GM21390 (cell line): ENCODE data around the gene CACNG1.
"Not testable (repeated sequence)": the region's sequence is repeated elsewhere in the genome, so short reads cannot be mapped to it uniquely, and the experiment has no call there.

Experiments
- ATAC-seq: cut with Tn5 transposase; IDR thresholded peaks from one replicate; pipeline ENCODE4 v1.9.1; 2021; ENCODE audit not compliant: unreplicated experiment

Gene CACNG1

DNA sequence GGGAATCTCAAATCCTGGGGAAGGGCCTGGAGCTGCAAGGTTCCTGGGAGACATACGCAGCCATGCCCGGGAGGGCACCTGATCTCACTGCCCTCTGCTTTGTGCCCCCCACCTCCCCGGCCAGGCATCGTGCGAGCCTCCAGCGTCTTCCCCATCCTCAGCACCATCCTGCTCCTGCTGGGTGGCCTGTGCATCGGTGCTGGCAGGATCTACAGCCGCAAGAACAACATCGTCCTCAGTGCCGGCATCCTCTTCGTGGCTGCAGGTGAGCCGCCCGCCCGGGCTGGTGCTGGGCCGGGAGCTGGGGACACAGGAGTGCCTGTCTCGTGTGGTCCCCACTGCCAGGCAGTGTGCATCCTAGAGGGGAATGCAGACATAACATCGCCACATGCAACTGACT, 19.6 kb upstream of the CACNG1 start:
- ATAC-seq = no peak

DNA sequence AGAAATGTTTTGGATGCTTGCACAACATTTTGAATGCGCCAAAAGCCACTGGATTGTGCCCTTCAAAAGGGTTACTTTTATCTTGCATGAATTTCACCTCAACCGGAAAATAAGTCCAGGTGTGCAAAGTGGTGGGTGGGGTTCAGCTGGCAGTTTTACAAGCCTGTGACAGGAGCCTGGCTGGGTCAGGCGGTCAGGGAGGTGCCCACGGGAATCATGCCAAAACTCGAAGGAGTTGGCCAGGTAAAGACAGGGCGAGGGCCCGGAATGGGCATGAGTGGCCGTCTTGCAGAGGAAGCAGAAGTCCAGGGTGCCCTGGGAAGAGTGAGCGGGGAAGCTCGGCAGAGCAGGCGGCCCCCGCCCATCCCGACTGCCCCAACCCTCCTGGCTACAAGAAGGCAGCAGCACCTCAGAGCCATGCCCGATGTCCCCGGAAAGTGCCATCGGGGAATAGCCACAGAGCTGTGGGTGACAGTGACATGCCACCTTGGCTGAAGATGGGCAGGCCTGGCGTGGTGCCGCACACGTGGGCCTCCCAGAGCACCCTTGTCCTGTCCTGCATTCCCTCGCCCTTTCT, 19.1 kb upstream of the CACNG1 start:
- no peak for ATAC-seq

- no peak for ATAC-seq
Observed at GRCh38 chr17:67026341-67026740, 18.0 kb upstream of the CACNG1 start.

GRCh38 chr17:67027031-67027628, 17.2 kb upstream of the CACNG1 start:
- ATAC-seq = no peak

DNA sequence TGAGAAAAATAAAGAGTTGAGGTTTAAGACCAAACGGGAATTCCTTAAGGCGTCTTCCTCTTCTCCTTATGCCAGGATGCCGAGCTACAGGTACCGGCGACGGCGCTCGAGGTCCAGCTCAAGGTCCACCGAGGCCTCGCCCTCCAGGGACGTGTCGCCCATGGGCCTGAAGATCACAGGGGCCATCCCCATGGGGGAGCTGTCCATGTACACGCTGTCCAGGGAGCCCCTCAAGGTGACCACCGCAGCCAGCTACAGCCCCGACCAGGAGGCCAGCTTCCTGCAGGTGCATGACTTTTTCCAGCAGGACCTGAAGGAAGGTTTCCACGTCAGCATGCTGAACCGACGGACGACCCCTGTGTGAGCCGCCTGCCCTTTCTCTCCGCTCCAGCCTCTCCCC, 13.7 kb upstream of the CACNG1 start:
- no peak for ATAC-seq

DNA sequence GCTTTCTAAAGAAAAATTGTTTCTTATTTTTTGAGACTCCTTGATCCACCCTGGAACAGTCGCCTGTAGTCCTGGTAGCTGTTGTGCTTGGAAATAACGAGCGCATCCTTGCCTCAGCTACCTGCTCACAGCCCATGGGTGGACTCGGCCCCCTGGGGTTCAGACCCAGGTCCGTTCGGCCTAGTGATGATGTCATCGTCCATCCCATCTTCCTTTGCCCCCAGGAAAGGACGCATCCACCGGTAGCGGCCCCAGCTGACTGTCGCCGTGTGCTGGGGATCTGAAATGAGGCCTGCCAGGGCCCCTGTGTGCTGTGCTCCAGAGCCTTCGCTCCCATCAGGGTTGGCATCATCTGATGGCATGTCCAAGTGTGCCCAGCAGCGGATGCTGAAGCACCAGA, 12.0 kb upstream of the CACNG1 start:
- no peak for ATAC-seq

GRCh38 chr17:67032985-67033384, 11.4 kb upstream of the CACNG1 start:
- ATAC-seq = no peak

GRCh38 chr17:67033613-67034012, 10.7 kb upstream of the CACNG1 start:
- no peak for ATAC-seq

DNA sequence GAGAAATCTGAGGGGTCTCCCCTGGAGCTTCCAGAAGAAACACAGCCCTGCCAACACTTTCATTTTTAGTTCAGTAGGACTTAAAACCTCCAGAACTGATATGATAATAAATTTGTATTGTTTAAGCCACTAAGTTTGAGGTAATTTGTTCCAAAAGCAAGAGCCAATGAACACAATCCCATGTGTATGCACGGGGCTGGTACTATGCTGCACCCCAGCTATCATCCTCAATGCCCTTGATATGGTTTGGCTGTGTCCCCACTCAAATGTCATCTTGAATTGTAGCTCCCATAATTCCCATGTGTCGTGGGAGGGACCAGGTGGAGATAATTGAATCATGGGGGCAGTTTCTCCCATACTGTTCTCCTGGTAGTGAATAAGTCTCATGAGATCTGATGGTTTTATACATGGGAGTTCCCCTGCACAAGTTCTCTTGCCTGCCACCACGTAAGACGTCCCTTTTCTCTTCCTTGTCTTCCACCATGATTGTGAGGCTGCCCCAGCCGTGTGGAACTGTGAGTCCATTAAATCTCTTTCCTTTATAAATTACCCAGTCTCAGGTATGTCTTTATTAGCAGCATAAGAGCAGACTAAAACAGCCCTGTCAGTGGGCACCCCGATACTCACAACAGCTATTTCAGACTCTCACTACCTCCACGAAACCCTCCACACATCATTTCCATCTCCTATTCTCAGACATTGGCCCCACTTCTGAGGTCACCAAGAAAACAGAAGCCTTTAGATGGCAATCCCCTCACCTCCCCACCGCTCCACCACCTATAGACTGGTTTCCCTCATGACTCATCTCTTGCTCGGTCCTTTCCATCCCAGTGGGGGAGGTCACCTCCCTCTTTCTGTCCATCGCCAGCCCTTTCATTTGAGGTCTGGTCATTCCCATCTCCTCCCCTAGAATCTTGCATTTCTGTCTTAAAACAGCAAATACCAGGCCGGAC, 8.9 kb upstream of the CACNG1 start:
- peak; percentile 92 for ATAC-seq

GRCh38 chr17:67038861-67039365, 5.4 kb upstream of the CACNG1 start:
- ATAC-seq = no peak

DNA sequence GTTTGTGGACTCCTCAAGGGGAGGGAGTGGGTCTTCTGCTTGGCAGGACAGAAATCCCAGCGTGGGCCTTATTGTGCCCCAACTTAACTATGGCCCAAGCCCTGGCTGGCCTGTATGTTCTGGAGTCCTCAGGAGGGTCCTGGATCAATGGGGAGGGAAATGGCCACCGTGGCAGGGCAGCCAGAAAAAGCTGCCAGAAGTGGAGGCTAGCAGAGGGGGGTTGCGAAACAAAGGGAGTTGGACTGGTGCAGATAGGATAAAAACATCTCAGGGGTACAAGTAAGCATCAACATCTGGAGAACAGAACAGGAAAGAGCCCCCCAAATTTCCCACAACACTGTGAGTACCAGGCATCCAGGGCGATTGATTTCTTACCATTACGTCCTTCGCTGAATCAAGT, 3.7 kb upstream of the CACNG1 start:
- ATAC-seq = no peak

DNA sequence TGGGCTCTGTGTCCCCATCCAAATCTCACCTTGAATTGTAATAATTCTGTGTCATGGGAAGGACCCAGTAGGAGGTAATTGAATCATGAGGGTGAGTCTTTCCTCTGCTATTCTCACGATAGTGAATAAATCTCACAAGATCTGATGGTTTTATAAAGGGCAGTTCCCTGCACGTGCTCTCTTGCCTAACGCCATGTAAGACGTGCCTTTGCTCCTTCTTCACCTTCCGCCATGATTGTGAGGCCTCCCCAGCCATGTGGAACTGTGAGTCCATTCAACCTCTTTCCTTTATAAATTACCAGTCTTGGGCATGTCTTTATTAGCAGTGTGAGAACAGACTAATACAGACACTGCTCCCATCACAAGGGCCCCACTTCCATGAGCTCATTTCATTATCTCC, 3.2 kb upstream of the CACNG1 start:
- ATAC-seq = not testable (repeated sequence)

DNA sequence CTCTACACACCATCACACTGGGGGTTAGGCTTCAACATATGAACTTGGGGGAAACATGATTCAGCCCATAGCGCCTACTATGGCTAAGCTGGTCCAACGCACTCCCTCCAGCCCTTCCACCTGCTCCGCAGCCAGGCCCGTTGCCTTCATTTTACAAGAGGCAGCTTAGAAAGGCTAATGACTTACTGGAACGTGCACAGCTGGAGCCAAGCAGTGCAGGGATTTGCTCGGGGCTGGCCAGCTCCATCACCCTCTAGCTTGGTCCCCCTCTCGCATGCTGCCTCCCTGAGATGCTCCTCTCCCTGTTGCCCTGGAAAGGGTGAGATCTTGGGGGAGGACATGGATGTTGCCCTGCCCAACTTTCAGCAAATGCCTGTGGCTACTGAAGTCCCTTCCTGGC, 2.8 kb upstream of the CACNG1 start:
- ATAC-seq = no peak

DNA sequence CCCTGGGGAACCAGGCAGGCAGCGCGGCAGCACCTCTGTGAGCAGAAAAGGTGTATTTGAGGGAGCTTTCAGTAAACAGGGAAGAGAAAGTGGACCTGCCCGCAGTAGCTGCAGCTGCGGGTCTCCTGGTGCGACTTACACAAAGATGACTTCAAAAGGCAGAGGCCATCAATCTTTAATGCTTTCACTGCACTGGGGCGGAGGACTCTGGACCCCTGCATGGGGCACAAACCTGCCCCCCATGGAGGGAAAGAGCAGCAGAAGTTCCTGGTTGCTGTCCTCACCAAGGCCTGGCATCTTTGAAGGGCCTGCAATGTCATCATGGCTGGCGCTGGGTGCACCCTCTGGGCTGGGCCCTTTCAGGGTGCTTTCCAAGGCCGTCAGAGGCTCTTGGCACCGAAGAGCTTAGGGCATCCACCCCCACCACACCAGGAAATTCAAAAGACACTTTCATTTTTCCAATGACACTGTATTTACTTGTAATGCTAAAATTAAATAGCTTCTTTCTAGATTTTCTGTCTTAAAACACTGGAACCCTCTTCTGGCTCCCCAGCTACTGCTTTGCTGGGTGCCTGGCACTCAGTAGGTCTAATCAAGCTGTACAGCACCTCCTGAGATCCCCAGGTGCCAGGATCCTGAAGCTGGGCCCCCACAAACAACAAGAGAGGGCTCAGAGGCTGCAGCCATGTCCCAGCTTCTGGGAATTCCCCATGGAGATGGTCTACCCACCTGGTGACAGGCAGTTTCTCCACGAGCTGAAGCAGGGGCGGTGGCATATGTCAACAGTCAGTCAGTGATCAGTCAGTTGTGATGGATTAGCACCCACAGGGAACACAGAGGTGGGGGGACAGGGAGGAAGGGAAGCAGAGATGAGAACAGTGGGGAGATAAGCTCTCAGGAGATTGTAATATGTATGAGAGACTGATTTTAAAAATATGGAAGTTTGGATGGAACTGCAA, 2.1 kb upstream of the CACNG1 start:
- no peak for ATAC-seq

DNA sequence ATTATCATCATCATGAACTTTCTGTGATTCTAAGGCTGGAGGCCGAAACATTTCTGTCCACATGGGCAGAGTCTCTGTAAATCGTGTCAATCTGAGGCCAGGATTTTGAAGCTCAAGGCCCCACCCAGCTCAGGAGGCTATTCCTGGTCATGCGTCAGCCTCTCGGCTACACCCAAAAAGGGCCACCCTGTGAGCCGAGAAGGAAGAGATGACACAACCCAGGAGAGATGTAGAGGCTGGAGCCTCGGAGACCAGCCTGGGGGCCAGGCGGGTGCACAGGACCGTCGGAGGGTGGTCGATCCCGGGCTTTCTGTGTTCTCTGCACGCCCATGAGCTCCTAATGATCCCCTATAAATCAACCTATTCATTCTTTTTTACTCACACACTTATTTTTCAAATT, 1.1 kb upstream of the CACNG1 start:
- no peak for ATAC-seq

DNA sequence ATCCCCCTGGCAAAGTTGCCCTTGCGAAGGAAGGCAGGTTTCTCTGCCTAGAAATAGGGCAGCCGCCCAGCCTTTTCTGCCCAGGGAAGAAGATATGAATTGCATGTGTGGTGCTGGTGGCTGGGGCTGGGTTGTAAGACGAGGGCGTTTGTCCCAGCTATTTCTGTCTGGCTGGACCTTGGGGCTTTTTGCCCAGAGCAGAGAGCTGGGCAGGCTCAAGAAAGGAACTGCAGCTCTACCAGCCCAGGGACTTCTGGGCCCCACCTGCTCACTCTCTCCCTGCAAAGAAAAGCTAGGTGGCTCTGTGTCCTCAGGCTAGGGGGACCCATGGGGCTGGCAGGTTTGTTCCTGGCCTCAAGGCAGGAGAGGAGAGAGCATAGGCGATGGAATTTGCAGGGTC, 586 bp downstream of the CACNG1 start:
- no peak for ATAC-seq

- ATAC-seq = no peak
Observed at GRCh38 chr17:67046398-67046797, 2.0 kb downstream of the CACNG1 start.

DNA sequence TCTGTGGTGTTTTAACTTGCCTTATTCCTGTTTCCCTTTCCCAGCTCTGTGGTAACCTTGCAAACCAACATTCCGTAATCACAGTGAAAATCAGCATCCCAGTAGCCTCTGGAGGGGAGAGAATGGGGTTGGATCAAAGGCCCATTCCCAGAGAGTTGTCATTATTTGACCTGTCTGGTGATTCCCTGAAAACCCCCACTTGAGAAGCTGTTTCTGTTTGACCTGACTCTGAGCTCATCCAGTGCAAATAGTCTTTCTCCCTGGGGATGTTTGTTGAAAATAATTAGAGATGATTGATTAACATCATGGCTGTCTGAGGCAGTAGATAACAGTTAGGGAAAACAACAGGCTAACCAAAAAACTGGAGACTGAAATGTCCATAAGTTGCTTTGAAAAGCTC, 3.0 kb downstream of the CACNG1 start:
- ATAC-seq = no peak

- ATAC-seq = no peak
Observed at GRCh38 chr17:67049025-67049739, 4.8 kb downstream of the CACNG1 start.

- no peak for ATAC-seq
Observed at GRCh38 chr17:67050066-67050465, 5.7 kb downstream of the CACNG1 start.
